Stimulated activated CD4-positive, alpha-beta T cell treated with anti-CD3 and anti-CD28 coated beads, Interleukin-4, amount 100 ng/mL, for 24 hours (primary cell): ENCODE measurements around the gene DNAJC21.
A peak's percentile ranks its signal among the peaks of the same experiment; 100 is the strongest.

Source experiments
- DNase-seq: peaks from one replicate; pipeline ENCODE4 v3.0.0-alpha.2; 2020

Gene DNAJC21

DNA sequence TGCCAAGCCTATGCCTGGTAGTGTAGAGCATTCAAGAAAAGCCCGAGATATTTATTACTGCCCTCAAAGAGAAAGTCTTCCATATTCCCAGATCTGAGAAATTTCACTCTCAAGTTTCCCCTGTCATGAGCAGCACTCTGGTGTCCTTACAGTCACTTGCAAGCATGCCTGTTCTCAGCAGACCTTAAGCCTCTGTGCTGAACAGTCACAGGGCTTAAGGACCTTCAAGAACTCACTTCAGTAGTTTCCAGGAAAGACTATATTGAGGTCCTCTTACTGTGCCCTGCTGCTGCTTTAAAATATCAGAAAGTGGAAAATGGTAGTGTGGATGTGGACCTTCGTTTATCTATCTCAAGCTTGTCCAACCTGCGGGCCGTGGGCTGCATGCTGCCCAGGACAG lies 53.5 kb downstream of the DNAJC21 start:
- DNase-seq = no peak

DNA sequence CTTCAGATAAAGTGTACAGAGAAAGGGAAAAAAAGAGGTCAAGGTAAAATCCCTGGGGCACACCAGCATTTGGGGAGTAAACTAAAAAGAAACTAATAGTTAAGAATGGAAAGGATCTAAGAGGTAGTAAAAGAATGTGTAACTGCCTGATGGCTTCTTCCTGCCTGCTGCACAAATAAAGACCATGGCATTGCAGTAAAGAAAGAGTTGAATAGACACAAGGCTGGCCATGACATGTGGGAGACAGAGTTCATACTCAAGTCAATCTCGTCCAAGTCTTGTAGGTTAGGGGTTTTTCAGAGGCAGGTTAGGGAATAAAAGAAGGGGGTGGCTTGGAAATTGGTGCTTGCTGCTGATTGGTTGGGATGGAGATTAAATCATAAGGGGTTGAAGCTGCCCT lies 57.6 kb downstream of the DNAJC21 start:
- DNase-seq = no peak

DNA sequence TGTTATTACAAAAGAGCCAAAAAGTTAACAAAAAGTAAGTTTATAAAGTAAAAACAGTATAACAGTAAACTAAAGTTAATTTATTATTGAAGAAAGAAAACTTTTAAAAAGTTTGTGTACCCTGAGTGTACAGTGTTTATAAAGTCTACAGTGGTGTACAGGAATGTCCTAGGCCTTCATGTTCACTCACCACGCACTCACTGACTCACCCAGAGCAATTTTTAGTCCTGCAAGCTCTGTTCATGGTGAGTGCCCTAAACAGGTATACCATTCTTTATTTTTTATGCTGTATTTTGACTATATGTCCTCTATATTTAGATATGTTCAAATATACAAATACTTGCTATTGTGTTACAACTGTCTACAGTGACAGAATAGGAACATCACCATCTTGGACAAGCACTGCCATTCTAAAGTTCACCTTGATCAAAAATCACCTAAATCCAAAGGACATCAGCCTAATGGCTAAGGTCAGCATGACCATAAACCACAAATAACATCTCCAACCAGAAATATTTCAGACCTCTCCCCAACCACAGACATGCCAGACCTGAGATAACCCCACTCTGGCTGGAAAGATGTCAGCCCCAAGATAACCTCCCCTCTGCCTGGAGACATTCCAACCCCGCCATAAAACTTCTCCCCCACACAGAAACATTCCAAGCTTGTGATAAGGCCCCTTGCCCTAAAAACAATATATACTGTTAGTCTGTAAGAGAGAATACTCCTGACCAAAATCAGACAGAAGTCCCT lies 62.3 kb downstream of the DNAJC21 start:
- no peak for DNase-seq

DNA sequence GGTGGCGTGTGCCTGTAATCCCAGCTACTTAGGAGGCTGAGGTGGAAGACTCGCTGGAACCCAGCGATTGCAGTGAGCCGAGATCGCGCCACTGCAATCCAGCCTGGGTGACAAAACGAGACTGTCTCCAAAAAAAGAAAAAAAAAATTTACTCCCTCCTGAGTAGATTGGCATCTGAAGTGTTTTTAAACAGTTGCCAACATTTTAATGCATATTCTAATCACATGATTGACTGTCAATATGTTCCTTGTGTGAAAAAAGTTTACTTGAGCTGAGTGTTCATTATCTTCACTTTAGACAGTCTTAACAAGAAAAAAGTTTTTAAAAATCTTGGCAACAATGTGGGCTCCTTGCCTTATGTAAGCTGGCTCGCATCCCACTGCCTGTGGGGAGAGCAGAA lies 64.6 kb downstream of the DNAJC21 start:
- no peak for DNase-seq

DNA sequence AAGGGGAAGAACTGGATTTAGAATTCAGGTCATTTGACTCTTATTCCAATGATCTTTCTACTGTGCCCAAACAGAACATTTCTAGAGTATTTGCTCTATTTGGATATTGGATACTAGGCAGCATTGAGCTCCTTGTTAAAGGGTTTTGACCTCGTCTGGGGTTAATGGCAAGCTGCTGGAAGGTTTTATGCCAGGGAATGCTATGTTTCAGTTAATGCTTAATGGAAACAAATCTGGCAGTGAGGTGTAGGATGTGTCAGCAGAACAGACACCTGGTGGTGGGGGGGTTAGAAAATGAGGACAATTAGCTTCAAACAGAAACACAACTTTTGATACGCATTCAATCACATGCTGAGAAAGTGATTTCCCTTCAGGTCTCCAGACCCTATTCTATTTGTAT lies 66.9 kb downstream of the DNAJC21 start:
- DNase-seq = no peak

DNA sequence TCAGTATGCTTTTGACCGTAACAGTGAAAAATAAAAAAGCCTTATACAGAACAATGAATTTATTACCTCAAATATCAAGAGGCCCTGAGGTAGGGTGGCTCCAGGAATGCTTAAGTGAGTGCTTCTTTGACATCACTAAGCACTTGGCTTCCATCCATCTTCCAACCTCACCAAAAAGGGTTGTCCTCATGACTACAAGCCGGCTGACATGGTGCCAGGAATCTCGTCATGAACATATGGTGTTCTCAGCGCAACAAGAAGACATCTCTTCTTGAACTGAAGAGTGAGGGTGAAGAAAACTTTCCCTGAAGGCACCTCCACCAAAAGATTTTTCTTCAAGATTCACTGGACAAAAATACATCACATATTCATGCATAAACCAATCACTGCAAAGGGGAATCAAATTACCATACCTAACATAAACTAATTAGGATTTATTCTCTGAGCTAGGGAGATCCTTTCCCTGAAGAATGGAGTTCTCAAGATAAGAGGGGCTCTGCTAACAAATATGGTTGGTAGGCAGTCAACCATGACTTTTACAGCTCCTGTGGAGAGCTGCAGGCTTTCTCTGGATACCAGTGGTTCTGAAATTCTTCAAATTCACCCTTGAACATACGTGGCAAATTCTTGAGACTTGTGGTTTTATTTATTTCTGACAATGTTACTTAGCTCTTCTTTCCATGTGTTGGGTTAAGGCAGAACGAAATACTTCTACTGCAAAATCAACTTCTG lies 68.9 kb downstream of the DNAJC21 start:
- DNase-seq = no peak

DNA sequence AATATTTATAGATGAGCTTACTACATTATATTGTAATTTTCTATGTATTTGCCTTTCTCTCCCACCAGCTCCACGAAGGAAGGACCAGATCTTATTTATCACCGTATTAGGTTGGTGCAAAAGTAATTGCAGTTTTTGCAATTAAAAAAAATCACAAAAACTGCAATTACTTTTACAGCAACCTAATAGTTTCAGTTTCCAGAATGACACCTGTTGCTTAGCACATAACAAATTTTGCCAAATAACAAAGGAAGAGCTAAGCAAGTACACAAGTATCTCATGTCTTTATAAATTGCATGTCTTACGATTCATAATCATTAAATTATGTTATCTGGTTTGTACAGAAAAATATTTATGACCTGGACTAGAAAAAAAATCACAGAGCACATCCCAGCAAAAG lies 72.5 kb downstream of the DNAJC21 start:
- no peak for DNase-seq

DNA sequence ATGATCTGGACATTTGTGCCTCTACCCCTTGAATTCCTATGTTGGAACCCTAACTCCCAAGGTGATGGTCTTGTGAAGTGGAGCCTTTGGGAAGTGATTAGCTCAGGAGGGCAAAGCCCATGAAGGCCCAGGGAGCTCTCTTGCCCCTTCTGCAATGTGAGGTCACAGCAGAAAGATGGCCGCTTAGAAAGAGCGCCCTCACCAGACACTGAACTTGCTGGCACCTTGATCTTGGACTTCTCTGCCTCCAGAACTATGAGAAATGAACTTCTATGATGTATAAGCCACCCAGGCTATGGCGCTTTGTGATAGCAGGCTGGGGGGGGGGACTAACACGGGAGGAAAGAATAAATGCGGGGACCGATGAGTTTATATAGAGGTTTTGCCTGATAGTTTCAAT lies 73.1 kb downstream of the DNAJC21 start:
- DNase-seq = no peak

DNA sequence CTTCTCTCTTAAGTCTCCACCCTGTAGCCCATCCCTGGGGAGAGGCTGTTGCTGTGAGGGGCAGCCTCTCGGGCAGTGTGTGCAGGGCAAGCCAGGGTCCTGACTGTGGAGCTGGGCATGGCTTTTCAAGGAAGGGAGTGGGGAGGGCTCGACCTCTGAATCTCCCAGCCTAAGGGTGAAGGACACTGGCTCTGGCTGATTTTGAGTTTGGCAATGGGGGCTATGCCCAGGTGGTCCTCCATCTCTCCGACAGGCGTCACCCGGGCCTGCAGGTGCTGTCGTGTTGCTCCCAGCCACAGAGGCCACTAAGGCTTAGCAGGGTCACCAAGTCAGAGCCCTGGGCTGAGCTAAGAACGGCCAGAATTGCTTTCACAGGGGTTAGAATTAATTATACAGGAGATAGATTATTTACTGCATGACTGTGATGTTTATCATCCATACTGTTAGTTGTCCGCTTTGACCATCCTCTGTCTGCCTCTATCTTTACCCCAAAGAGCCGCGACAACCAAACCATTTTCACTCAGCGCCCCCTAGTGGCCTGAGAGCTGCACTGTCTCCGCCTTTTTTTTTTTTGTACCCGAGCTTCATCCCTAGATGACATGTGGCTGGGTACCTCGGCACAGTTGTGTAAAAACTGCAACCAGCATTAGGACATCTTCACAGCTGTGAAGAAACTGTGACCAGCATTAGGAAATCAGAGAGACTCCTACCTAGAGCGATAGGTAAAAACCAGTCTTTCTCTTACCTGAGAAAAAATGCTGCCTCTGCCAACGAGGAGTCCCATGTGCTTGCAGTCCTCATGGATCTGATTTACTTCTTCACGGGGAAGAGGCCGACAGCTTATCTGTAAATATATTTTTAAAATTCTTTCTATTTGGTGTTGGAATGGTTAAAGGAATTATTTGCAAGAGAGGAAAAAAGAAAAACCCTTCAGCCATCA lies 73.9 kb downstream of the DNAJC21 start:
- DNase-seq = peak; percentile 61

DNA sequence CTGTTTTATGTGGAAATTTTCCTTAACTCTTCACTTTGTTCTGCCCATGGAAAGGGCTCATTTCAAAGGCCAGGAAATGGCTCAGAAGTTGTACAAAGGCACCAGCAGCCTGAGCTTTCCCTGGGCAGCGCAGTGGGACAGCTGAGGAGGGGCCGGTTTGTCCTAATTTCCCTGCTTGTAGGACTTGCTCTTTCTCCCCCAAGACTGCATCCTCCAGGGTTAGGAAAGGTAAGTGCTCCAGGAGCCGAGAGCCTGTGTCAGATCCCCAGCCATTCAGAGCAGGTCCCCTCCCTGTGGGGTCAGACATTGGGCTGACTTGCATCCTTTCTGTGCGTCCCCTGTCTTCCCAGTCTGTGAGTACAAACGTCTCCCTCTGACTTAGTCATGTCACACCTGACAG lies 74.8 kb downstream of the DNAJC21 start:
- no peak for DNase-seq

DNA sequence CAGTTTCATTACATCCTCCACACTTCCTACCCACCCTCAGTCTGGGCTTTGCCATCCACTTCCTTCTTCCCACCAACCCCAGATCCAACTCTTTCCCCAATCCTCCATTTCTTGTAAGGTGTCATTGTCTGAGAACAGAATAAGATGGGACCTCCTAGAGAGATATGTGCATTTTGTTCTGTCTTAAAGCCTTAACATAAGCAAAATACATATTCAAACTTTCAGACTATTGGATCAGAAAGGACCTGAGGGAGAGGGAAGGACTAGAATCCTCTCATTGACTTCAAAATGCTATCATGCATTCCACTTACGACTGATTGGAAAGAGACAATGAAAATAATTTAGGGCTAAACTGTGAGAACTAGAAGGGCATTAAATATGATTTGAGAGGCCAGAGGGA lies 75.4 kb downstream of the DNAJC21 start:
- DNase-seq = no peak
